ENCODE measurements around the gene CSTPP1.
"Not testable (repeated sequence)": the region's sequence is repeated elsewhere in the genome, so short reads cannot be mapped to it uniquely, and the experiment has no call there.

Gene CSTPP1

DNA sequence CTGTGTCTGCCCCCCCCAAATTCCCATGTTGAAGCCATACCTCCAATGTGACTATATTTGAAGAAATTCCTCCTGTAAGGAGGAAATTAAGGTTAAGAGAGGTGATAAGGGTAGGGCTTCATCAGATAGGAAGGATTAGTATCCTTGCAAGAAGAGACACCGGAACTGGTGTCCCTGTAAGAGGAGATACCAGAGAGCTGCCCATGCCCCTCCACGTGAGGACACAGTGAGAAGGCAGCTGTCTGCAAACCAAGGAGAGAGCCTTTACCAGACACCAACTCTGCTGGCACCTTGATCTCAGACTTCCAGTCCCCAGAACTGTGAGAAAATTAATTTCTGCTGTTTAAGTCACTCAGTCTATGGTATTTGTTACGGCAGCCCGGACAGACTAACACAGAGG, 130.8 kb downstream of the CSTPP1 start:
- TF ChIP-seq, protein P1, sequence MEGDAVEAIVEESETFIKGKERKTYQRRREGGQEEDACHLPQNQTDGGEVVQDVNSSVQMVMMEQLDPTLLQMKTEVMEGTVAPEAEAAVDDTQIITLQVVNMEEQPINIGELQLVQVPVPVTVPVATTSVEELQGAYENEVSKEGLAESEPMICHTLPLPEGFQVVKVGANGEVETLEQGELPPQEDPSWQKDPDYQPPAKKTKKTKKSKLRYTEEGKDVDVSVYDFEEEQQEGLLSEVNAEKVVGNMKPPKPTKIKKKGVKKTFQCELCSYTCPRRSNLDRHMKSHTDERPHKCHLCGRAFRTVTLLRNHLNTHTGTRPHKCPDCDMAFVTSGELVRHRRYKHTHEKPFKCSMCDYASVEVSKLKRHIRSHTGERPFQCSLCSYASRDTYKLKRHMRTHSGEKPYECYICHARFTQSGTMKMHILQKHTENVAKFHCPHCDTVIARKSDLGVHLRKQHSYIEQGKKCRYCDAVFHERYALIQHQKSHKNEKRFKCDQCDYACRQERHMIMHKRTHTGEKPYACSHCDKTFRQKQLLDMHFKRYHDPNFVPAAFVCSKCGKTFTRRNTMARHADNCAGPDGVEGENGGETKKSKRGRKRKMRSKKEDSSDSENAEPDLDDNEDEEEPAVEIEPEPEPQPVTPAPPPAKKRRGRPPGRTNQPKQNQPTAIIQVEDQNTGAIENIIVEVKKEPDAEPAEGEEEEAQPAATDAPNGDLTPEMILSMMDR (IDR thresholded peaks at IDR 0.05; ENCODE audit: extremely low read depth, missing control alignments): no peak
- no peak for DNase-seq (ENCODE audit: low spot score)

DNA sequence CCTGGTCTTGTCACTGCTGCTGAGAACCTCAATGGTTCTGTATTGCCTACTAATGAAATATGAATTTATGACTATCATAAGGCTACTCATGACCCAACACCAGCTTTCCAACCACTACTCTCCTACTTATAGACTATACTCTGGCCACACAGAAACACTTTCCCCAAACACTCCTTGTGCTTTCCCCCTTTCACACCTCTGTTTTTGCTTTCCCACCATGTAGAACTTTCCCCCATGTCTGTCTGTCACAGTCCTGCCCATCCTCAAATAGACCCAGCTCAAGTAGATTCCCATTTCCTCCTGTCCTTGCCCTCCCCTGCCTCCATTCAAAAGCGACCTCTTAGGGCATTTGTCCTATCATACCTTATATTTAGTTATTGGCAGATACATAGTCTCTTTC, 134.2 kb downstream of the CSTPP1 start:
- DNase-seq (ENCODE audit: low spot score): no peak
- TF ChIP-seq, protein P1 (IDR thresholded peaks at IDR 0.05; ENCODE audit: extremely low read depth, missing control alignments): no peak

DNA sequence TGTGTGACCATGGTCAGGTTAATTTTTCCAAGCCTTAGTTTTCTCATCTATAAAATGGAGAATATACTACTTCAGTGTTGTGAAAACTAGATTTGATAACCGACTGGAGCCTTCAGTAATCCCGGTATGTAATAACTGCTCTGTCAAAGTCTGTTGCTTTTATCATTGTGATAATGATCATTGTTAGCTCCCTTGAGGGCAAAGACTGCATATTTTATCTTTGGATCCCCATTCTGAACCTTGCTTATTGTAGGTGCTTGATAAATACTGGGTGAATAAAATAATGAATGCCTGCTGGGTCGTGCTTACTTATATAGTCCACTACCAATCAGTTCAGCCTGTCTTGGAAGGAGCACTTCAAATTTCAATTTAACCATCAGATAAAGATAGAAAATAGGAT, 134.8 kb downstream of the CSTPP1 start:
- TF ChIP-seq, protein P1 (IDR thresholded peaks at IDR 0.05; ENCODE audit: extremely low read depth, missing control alignments): no peak
- no peak for DNase-seq (ENCODE audit: low spot score)

DNA sequence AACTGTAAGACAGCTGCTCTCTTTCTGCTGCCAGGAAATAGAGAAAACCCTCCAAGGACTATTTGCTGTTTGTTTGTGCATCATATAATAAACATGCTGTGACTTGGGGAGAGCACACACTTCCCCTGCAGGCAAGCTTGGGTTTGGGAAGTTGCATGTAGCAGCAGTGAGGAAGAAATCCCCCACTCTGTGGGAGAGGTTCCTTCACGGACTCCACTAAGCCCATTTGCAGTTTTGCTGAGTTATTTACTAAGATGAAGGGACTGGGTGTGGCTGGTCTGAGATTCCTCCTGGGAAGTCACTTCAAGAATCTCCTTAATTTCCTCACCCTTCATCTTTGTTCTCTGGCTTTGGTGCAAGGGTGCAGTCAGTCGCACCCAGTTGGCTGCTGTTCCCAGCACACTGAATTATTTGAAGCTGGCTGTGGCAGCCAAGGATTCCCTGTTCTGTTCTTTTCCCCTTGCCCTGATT, 135.3 kb downstream of the CSTPP1 start:
- DNase-seq (ENCODE audit: low spot score): no peak
- TF ChIP-seq, protein P1 (IDR thresholded peaks at IDR 0.05; ENCODE audit: extremely low read depth, missing control alignments): no peak

DNA sequence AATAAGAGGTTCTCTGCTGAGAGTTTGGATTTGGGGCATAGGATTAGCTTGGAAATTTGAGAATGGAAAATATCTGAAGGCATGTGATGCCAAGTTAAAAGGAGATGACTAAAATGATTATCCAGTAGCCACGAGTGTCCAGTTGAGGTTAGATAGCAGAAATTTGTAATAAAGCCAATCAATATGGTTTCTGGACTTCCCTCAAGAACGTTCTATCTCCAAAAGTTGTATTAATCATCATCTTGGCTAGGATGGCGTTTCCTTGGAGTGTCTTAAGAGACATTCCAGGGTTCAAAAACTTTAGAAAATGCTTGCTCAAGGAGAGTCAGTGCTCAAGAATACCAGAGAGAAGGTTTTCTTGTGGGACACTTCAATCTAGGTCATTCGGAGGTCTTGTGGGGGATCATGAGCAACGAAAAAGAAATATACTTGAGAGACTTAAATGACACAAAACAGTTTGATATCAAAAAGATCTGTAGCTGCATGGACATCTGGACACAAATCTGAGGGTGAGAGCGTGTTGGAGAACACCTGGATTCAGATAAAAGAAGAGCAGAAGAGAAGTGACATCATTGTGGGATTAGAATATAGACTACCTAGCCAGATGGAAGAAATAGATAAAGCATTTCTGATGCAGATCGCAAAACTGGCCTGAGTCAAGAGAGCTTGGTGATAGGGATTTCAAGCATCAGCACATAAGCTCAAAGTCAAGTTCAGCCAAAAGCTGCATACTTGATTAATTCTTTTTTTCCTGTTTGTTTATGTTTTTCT, 142.4 kb downstream of the CSTPP1 start:
- no peak for DNase-seq (ENCODE audit: low spot score)
- TF ChIP-seq, protein P1 (IDR thresholded peaks at IDR 0.05; ENCODE audit: extremely low read depth, missing control alignments): no peak

- DNase-seq (ENCODE audit: low spot score): not testable (repeated sequence)
These were observed 144.2 kb downstream of the CSTPP1 start for GRCh38 chr11:47080775-47081174.

DNA sequence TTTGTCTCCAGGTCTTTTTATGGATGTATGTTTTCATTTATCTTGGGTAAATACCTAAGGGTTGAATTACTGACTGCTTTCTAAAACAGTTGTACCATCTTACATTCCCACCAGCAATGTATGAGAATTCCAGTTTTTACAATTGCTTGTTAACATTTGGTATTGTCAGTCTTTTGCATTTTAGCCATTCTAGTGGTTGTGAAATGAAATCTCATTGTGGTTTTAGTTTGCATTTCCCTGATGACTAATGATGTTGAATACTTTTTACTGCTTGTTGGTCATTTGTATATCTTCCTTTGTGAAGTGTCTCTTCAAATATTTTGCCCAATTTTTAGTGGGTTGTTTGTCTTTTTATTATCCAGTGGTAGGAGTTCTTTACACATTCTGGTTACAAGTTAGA, 147.4 kb downstream of the CSTPP1 start:
- TF ChIP-seq, protein P1 (IDR thresholded peaks at IDR 0.05; ENCODE audit: extremely low read depth, missing control alignments): no peak
- DNase-seq (ENCODE audit: low spot score): no peak

DNA sequence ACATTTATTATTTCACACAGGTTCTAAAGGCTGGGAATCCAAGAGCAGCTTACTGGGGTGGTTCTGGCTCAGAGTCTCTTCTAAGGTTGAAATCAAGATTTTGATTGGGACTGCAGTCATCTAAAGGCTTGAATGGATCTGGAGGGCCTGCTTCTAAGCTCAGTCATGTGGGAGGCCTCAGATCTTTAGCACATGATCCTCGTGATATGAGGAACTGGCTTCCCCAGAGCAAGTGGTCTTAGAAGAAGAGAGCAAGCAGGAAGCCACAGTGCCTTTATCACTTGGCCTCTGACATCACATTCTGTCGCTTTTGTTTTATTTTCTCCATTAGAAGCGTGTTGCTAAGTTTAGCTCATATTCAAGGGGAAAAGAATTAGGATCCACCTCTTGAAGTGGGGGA, 151.2 kb downstream of the CSTPP1 start:
- DNase-seq (ENCODE audit: low spot score): no peak
- TF ChIP-seq, protein P1 (IDR thresholded peaks at IDR 0.05; ENCODE audit: extremely low read depth, missing control alignments): no peak
